AG08395 (cell line): ENCODE data around the gene POU3F1.
A peak's percentile ranks its signal among the peaks of the same experiment; 100 is the strongest.

Experiments
- DNase-seq: peaks from one replicate; pipeline ENCODE4 v3.0.0; 2012; ENCODE audit warnings: mixed read lengths, low spot score

POU3F1 gene

GRCh38 chr1:38028105-38028591 lies 18.4 kb downstream of the POU3F1 start:
- DNase-seq, result no peak

DNA sequence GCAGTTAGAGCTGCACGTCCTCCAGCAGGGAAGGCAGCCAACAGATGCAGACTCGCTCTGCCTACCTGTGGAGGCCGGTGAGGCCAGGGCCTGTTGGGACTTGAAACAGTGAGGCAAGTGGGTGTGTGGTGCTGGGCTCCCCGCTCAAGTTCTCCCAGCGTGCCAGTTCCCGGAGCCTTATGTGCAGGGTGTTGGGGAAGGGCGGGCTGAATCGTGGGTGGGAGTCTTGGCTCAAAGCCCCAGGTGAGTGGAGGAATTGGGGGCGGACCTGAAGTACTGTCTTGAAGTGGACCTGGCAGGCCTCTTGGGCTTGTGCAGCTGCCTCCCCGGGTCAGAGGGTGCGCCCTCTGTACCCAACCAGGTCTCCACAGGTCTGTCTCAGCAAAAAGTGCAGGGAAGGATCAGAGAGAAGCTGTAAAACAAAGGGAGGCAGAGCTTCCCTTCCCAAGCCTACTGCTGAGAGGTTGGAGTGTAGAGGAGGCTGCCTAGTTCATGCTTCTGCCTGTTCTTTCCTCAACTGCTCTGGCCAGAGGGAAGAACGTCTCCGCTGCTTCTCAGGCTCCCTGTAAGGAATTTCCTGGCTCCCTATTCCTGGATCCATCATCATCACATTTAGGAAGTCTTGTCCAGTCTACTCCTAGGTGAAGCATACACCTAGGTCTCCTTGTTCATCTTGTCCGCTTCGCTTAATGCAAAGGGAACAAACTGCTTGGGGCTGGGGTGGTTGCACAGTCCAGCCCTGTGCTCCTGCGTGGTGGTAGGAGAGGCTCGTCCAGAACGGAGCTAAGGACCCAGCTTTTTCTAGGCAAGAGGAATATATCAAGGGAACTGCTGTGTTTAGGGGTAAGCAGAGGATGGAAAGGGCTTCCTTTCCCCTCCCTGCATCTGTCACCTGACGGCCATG lies 19.1 kb downstream of the POU3F1 start:
- DNase-seq, result no peak

DNA sequence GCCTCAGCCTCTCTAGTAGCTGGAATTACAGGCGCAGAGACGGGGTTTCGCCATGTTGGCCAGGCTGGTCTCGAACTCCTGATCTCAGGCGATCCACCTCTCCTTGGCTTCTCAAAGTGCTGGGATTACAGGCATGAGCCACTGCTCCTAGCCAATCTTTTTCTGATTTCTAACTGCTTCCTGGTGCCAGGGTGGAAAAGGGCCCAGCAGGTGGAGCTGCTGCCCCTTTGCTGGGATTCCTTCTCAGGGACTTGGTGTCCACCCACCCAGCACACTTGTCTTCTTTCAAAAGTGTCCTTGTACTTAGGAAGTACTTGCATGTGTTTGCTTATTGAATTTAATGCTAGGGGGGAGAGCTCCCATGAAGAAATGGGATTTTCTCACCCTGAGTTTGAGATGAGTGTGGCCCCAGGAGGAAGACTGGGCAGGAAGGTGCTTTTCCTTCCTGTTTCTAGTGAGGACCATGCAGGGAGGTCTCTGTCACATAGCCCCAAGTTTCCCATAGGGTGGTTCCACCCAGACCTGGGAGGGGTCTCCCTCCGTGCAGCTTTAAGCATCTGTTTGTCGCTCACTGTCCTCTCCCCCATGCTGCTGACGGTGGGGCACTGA lies 19.9 kb downstream of the POU3F1 start:
- DNase-seq, result peak; percentile 77

DNA sequence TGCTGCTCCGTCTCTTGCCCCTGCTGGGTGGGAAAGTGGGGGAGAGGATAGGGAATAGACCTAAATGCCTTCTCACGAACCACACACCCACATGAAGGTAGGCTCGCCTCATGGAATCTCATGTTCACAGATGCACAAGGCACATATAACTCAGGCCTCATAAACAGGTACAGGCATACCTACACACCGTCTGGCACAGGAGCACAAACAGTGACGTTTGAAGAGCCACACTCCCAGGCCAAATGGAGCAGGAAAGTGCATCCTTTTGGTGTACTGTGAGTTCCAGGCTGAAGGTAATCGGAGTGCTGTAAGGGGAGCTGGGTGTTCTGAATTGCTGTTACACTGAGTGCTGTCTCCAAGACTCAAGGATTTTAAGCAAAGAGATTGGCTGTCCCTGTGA lies 20.9 kb downstream of the POU3F1 start:
- no peak for DNase-seq

- no peak for DNase-seq
These were observed 21.4 kb downstream of the POU3F1 start for GRCh38 chr1:38025233-38025632.

GRCh38 chr1:38022810-38023209 lies 23.8 kb downstream of the POU3F1 start:
- DNase-seq, result no peak

DNA sequence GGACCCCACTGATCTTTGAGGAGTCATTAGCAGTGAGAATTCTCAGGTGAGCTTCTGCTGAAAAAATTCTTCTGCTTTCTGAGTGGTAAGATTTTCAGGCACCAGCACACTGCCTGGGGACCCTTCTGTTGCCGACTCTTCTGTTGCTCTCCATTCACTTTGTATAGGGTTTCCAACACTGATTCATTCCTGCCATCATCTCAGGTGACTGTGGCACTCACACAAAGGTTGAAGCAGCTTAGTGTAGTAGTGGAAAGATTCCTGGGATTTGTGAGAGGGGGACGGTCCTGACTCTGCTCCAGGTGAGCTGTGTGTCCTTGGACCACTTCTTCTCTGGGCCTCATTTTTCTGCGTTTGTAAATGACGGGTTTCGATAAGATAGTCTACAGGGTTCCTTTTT lies 24.6 kb downstream of the POU3F1 start:
- no peak for DNase-seq

GRCh38 chr1:38020396-38020795 lies 26.2 kb downstream of the POU3F1 start:
- no peak for DNase-seq

- DNase-seq, result no peak
These were observed 27.7 kb downstream of the POU3F1 start for GRCh38 chr1:38018864-38019343.

DNA sequence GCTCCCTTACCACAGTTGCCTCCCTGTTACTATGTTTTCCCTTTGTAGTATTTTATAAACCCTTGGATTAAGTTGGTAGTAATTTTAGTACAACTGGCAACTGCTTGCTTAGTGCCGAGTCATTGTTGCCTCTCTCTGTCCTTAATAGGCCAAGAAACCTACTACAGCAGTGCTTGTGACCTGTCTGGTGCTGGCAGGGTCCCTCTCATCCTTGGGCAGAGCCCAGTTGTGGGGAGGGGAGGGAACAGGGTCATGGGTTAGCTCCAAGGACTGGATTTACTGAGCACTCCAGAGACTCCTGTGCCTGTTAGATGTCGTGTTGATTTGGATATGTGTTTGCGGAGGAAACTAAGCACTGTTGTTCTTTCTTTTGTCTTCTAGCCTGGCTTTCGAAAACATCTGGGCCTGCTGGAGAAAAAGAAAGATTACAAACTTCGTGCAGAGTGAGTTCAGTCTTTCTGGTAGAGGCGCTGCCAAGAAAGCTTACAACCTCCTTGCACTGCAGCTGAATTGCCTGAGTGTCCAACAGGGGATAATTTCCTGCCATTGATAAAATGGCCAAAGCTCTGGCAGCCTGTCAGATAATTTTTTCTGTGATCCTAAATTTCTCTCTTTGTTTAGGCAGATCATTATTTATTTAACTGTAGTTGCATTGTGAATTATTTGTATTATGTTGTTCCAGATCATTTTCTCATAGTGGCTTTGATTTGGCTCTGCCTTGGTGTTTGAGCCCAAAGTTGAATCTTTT lies 30.4 kb downstream of the POU3F1 start:
- no peak for DNase-seq

DNA sequence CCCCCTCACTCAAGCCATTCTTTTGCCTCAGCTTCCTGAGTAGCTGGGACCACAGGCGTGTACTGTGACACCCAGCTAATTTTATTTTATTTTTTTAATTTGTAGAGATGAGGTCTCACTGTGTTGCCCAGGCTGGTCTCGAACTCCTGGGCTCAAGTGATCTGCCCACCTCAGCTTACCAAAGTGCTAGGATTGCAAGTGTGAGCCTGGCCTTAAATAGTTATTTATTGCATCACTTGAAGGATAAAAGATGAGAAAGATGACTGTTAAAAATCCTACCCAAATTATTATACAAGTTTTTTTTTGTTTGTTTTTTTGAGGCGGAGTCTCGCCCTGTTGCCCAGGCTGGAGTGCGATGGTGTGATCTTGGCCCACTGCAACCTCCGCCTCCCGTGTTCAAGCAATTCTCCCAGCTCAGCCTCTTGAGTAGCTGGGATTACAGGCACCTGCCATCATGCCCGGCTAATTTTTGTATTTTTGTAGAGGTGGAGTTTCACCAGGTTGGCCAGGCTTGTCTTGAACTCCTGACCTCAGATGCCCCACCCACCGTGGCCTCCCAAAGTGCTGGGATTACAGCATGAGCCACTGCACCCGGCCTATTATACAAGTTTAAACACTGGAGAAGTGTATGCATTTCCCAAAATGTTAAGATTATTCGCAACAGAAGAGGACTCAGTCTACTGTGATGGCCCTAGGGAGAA lies 31.7 kb downstream of the POU3F1 start:
- no peak for DNase-seq

DNA sequence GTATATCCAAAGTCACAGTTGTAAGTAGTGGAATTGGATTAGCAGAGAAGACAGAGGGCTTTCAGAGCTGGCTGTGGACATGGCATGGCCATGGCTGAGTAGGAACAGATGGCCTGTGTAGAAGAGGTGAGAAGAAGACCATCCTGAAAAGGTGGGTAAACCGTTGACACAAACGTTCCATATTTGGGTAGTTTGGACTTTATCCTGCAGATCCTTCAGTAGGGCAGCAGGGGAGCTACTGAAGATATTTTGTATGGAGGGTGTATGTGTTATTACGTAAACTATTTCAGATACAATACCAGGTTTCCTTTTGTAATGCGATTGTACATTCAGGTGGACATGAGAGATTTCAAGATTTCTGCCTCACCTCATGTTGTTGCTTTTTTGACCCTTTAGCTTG lies 32.4 kb downstream of the POU3F1 start:
- peak; percentile 22 for DNase-seq

- DNase-seq, result no peak
These were observed 33.4 kb downstream of the POU3F1 start for GRCh38 chr1:38013227-38013622.

GRCh38 chr1:38012363-38013226 lies 34.0 kb downstream of the POU3F1 start, which contains the start of gene UTP11:
Gene UTP11, plus strand, starts transcription at chr1:38012734. Its CDS starts 69 bp downstream, at chr1:38012803.
- DNase-seq, result peak; percentile 98

- no peak for DNase-seq
These were observed 36.8 kb downstream of the POU3F1 start for GRCh38 chr1:38009841-38010180.

GRCh38 chr1:38009088-38009840 lies 37.3 kb downstream of the POU3F1 start:
- peak; percentile 32 for DNase-seq

GRCh38 chr1:38006008-38006828 lies 40.4 kb downstream of the POU3F1 start:
- DNase-seq, result no peak

DNA sequence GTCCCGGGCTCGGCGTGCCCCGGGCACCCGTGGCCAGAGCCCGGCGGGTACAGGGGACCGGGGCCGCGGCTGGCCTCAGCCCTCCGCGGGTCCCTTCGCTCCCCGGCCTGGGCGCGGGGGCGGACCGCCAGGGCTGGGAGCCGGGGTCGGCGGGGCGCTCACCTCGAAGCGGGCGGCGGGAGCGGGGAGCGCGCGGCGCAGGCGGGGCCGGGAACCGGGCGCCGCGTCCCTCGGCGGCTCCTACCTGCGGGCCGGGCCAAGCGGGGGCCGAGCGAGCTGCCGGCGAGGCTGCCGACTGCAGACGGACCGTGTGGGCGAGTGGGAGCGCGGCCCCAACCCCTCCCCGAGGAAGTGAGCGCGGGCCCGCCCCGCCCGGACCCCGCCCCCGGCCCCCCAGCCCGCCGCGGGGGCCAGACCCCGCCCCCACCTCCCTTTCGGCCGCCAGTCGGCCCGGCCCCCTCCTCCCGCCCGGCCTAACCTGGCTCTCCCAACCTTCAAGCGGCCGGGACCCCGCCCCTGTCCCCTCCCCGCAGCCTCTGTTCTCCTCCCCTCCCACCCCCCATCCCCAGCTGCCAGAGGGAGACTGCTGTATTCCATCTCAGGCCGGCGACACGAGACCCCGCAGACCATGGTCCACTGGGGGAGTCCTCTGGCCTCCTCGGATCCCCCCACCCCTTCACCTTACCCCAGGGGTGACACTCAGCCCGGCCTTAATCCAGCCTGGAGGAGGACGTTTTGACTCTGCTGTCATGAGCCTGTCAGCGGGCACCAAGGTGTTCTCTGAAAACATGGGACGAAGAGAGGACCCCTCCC lies 41.2 kb downstream of the POU3F1 start, which contains the start of gene FHL3:
TSS of gene FHL3 (minus strand) at position 320 of the 813 bp plus-strand sequence. CDS start 6,102 bp downstream, outside the sequence.
- peak; percentile 49 for DNase-seq
